NB4 (cell line): Measurements from ENCODE around the gene MEX3D.

ENCODE experiments used
- DNase-seq: peaks from one replicate; pipeline ENCODE4 v3.0.0; 2010; ENCODE audit warnings: low read depth
- H3K4me3 ChIP-seq: one replicate; pipeline ENCODE4 v1.5.1; 2011; ENCODE audit warnings: mild to moderate bottlenecking, low read depth, low read length, moderate library complexity
- CTCF ChIP-seq: IDR thresholded peaks from one replicate; pipeline ENCODE4 v1.5.1; 2012; ENCODE audit warnings: low read depth, low read length
- MAX ChIP-seq: IDR thresholded peaks from 2 replicates; pipeline ENCODE4 v1.6.1; 2011; ENCODE audit warnings: low read depth, low read length
- MYC ChIP-seq: IDR thresholded peaks from 2 replicates; pipeline ENCODE4 v1.6.1; 2011; ENCODE audit warnings: low read depth, low read length
- POLR2A ChIP-seq: IDR thresholded peaks from 2 replicates; pipeline ENCODE4 v1.6.1; 2011; ENCODE audit warnings: mild to moderate bottlenecking; ENCODE audit not compliant: insufficient read length; ENCODE audit errors: extremely low read depth

The MEX3D gene

GRCh38 chr19:1608359-1609102 lies 40.4 kb upstream of the MEX3D start:
- no peak for DNase-seq
- no peak overlapping the region for H3K4me3 ChIP-seq
- TF ChIP-seq MYC (no peak), POLR2A (no peak), CTCF (no peak), MAX (no peak)

- no peak for TF ChIP-seq POLR2A
- TF ChIP-seq MAX, result no peak
- no peak for TF ChIP-seq MYC
- no peak for TF ChIP-seq CTCF
- no peak for DNase-seq
- peak overlapping the region; percentile 85 for H3K4me3 ChIP-seq
Observed at GRCh38 chr19:1606138-1606651, 38.1 kb upstream of the MEX3D start.

GRCh38 chr19:1605236-1606137 lies 37.4 kb upstream of the MEX3D start, which contains the start of gene UQCR11:
TSS of gene UQCR11 (minus strand) at chr19:1605462. CDS start at chr19:1605409, 53 bp downstream.
- H3K4me3 ChIP-seq, result peak within 1 kb of the TSS; percentile 85
- peak; percentile 93 for DNase-seq
- TF ChIP-seq CTCF, result peak; percentile 16
- TF ChIP-seq MAX, result peak; percentile 97
- TF ChIP-seq POLR2A, result peak; percentile 20
- peak; percentile 49 for TF ChIP-seq MYC

- no peak overlapping the region for H3K4me3 ChIP-seq
- DNase-seq, result no peak
- TF ChIP-seq POLR2A (no peak), MYC (no peak), MAX (no peak), CTCF (no peak)
Observed at GRCh38 chr19:1602091-1602707, 34.1 kb upstream of the MEX3D start.

- TF ChIP-seq POLR2A (no peak), MAX (no peak), CTCF (no peak), MYC (no peak)
- no peak overlapping the region for H3K4me3 ChIP-seq
- no peak for DNase-seq
Observed at GRCh38 chr19:1601613-1602064, 33.5 kb upstream of the MEX3D start.
